Transverse colon (tissue), 4 donors: ENCODE results near the gene MCOLN2.

ENCODE experiments used
- EP300 ChIP-seq: sonication (generic); formaldehyde crosslinking; IDR thresholded peaks from one replicate; pipeline ENCODE4 v1.6.1; 2017; ENCODE audit warnings: antibody characterized with exemption, low read depth
- POLR2A ChIP-seq: fragments of 450-650 bp; IDR thresholded peaks from one replicate; pipeline ENCODE4 v1.6.1; 2016; ENCODE audit warnings: antibody characterized with exemption, mild to moderate bottlenecking, moderate library complexity
- POLR2AphosphoS5 ChIP-seq, 3 donors: sonication (generic); formaldehyde crosslinking; IDR thresholded peaks; one replicate each; pipeline ENCODE4 v1.6.1; 2016; ENCODE audit warnings: antibody characterized with exemption in 3 of 3
- TF ChIP-seq, protein P1 (sequence below), 5 experiments: fragments of 200-600 bp in 3 of 5; fragments of 450-650 bp in 2 of 5; sonication (generic) in 3 of 5; IDR thresholded peaks; 1 replicate in 2 of 5; 2 replicates in 3 of 5; pipeline ENCODE4 v1.5.1; 2016 to 2017; ENCODE audit warnings: antibody characterized with exemption in 5 of 5, inconsistent platforms in 3 of 5, mild to moderate bottlenecking in 2 of 5, moderate library complexity in 1 of 5

DNA sequence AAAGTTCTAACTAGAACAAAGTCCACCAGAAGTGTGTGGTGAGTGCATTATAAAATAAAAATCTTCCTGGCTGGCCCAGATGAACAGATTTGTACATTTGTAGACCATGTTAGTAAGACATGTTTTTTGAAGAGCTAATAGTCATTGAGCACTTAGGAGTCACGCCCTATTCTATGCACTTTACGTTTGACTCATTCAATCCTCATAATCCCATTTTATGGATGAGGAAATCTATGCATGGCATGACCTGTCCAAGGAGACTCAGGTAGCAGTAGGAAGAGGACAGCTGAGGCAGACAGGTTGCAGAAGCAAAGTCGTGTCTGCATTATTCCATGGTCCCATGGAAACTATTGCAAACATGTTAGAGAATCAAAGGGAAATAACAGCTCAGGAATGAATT is 73.6 kb downstream of the MCOLN2 start:
- no peak for TF ChIP-seq POLR2A
- TF ChIP-seq, protein P1, sequence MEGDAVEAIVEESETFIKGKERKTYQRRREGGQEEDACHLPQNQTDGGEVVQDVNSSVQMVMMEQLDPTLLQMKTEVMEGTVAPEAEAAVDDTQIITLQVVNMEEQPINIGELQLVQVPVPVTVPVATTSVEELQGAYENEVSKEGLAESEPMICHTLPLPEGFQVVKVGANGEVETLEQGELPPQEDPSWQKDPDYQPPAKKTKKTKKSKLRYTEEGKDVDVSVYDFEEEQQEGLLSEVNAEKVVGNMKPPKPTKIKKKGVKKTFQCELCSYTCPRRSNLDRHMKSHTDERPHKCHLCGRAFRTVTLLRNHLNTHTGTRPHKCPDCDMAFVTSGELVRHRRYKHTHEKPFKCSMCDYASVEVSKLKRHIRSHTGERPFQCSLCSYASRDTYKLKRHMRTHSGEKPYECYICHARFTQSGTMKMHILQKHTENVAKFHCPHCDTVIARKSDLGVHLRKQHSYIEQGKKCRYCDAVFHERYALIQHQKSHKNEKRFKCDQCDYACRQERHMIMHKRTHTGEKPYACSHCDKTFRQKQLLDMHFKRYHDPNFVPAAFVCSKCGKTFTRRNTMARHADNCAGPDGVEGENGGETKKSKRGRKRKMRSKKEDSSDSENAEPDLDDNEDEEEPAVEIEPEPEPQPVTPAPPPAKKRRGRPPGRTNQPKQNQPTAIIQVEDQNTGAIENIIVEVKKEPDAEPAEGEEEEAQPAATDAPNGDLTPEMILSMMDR (IDR thresholded peaks at IDR 0.05): no peak
- TF ChIP-seq EP300: no peak
- TF ChIP-seq POLR2AphosphoS5 (IDR thresholded peaks at IDR 0.05): no peak
